Astrocyte (in vitro differentiated cells and primary cell): ENCODE data around the gene ITCH. TPM values are rescaled to one million over a fixed set of nuclear protein-coding genes. Genes with fewer than 3 reads are reported as not detected.
A peak's percentile ranks its signal among the peaks of the same experiment; 100 is the strongest.

ENCODE experiments used
- DNase-seq: peaks from one replicate; pipeline ENCODE4 v3.0.0-alpha.2; 2010; ENCODE audit warnings: low read depth
- FAIRE-seq: peaks from 2 replicates; lab custom pipeline; 2011; peaks lifted over from hg19 to GRCh38; lab: Jason Lieb, UNC
- H2AFZ ChIP-seq: 2 replicates; pipeline ENCODE4 v1.6.0; 2012; ENCODE audit warnings: low read depth, low read length, inconsistent platforms
- H3K27ac ChIP-seq: 2 replicates; pipeline ENCODE4 v1.5.1; 2011; ENCODE audit warnings: low read depth, low read length, inconsistent platforms
- H3K27me3 ChIP-seq: 2 replicates; pipeline ENCODE4 v1.6.0; 2011; ENCODE audit warnings: low read length, inconsistent platforms; ENCODE audit not compliant: insufficient read depth
- H3K36me3 ChIP-seq: 2 replicates; pipeline ENCODE4 v1.5.1; 2011; ENCODE audit warnings: low read length, inconsistent platforms; ENCODE audit not compliant: insufficient read depth
- H3K4me1 ChIP-seq: 2 replicates; pipeline ENCODE4 v1.5.1; 2011; ENCODE audit warnings: low read length, inconsistent platforms; ENCODE audit not compliant: insufficient read depth
- H3K4me2 ChIP-seq: 2 replicates; pipeline ENCODE4 v1.6.0; 2012; ENCODE audit warnings: low read length, inconsistent platforms
- H3K4me3 ChIP-seq: 2 replicates; pipeline ENCODE4 v1.5.1; 2011; ENCODE audit warnings: low read depth, mild to moderate bottlenecking, low read length, inconsistent platforms; ENCODE audit not compliant: insufficient read depth
- H3K79me2 ChIP-seq: 2 replicates; pipeline ENCODE4 v1.6.0; 2012; ENCODE audit warnings: mild to moderate bottlenecking, low read length, inconsistent platforms; ENCODE audit not compliant: insufficient read depth
- H3K9ac ChIP-seq: 2 replicates; pipeline ENCODE4 v1.6.0; 2012; ENCODE audit warnings: mild to moderate bottlenecking, low read length, inconsistent platforms
- H3K9me3 ChIP-seq: 2 replicates; pipeline ENCODE4 v1.5.1; 2012; ENCODE audit warnings: low read depth, mild to moderate bottlenecking, low read length, inconsistent platforms; ENCODE audit not compliant: insufficient read depth
- H4K20me1 ChIP-seq: 2 replicates; pipeline ENCODE4 v1.6.0; 2012; ENCODE audit warnings: low read length, inconsistent platforms; ENCODE audit not compliant: insufficient read depth
- H3K27ac Mint-ChIP-seq: one replicate; pipeline ENCODE4 v1.8.0; 2021; ENCODE audit warnings: mild to moderate bottlenecking, mixed read lengths; ENCODE audit not compliant: unreplicated experiment
- H3K27me3 Mint-ChIP-seq: one replicate; pipeline ENCODE4 v1.8.0; 2021; ENCODE audit warnings: low read depth, mixed read lengths; ENCODE audit not compliant: unreplicated experiment
- H3K36me3 Mint-ChIP-seq: one replicate; pipeline ENCODE4 v1.8.0; 2021; ENCODE audit warnings: low read depth, mixed read lengths; ENCODE audit not compliant: unreplicated experiment
- H3K4me1 Mint-ChIP-seq: one replicate; pipeline ENCODE4 v1.8.0; 2021; ENCODE audit warnings: low read depth, mixed read lengths; ENCODE audit not compliant: unreplicated experiment
- H3K4me3 Mint-ChIP-seq: one replicate; pipeline ENCODE4 v1.8.0; 2021; ENCODE audit warnings: mild to moderate bottlenecking, moderate library complexity, mixed read lengths; ENCODE audit not compliant: unreplicated experiment
- H3K9me3 Mint-ChIP-seq: one replicate; pipeline ENCODE4 v1.8.0; 2021; ENCODE audit warnings: mild to moderate bottlenecking, mixed read lengths; ENCODE audit not compliant: unreplicated experiment
- EZH2 ChIP-seq: IDR thresholded peaks from 2 replicates; pipeline ENCODE4 v1.6.1; 2012; ENCODE audit warnings: mild to moderate bottlenecking, low read length, inconsistent platforms; ENCODE audit not compliant: insufficient read depth
- total RNA-seq: library from RNA; stranded (reverse); gene quantifications from 2 replicates; pipeline ENCODE4 v1.2.1, GENCODE V29; 2021
- TF ChIP-seq, protein P1 (sequence below): IDR thresholded peaks from 2 replicates; pipeline ENCODE4 v1.5.1; 2011; ENCODE audit warnings: low read depth, mild to moderate bottlenecking, inconsistent platforms, low read length, moderate library complexity; ENCODE audit not compliant: insufficient read depth

ITCH gene
- total RNA-seq, 1 donor from 2014 or later, result 79.0 TPM

DNA sequence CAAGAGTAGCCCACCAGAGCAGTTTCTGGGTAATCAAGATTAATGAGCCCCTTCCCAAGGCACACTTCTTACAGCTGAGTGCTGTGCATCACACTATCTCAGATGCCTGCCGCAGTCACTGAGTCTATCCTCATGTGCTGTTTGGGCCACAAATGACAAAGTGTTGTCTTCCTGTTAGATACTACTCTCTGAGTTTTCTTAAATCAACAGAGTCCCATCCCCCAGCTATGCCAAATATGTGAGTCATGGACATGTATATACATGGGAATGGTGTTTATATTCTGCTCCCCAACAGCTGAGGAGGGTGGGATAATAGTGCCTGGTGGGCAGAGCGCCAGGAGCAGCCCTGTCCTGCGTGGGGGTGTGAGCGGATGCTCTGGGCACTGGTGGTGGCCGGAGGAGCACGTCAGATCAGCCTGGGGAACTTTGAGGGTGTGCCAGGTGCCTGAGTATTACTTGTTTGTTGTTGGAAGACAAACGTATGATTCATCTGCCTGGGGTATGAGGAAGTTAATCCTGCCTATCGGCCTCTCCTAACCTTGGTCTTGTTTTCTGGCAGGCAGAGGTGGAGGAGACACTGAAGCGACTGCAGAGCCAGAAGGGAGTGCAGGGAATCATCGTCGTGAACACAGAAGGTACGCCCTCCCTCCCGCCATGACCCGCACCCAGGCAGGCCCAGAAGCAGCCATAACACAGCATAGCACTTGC lies 162.8 kb downstream of the ITCH start:
- H3K4me1 Mint-ChIP-seq, result peaks cover 39% of the 10 kb centered on the region
- H3K4me3 Mint-ChIP-seq, result peak overlapping the region; percentile 63
- peaks cover 92% of the 10 kb centered on the region for H4K20me1 ChIP-seq
- peaks cover 38% of the 10 kb centered on the region for H3K4me1 ChIP-seq
- H3K9me3 Mint-ChIP-seq, result no peaks in the 10 kb centered on the region
- peak overlapping the region; percentile 64 for H3K27ac ChIP-seq
- H2AFZ ChIP-seq, result no peak overlapping the region
- peaks cover 13% of the 10 kb centered on the region for H3K36me3 Mint-ChIP-seq
- peak overlapping the region; percentile 69 for H3K4me2 ChIP-seq
- peaks cover 58% of the 10 kb centered on the region for H3K79me2 ChIP-seq
- no peaks in the 10 kb centered on the region for H3K9me3 ChIP-seq
- FAIRE-seq (peak; percentile 50), DNase-seq (peak; percentile 98)
- no peaks in the 10 kb centered on the region for H3K27me3 Mint-ChIP-seq
- no peaks in the 10 kb centered on the region for H3K27me3 ChIP-seq
- peak overlapping the region; percentile 50 for H3K9ac ChIP-seq
- peak overlapping the region; percentile 94 for H3K27ac Mint-ChIP-seq
- H3K36me3 ChIP-seq, result peaks cover 40% of the 10 kb centered on the region
- no peak for TF ChIP-seq EZH2
- TF ChIP-seq, protein P1, sequence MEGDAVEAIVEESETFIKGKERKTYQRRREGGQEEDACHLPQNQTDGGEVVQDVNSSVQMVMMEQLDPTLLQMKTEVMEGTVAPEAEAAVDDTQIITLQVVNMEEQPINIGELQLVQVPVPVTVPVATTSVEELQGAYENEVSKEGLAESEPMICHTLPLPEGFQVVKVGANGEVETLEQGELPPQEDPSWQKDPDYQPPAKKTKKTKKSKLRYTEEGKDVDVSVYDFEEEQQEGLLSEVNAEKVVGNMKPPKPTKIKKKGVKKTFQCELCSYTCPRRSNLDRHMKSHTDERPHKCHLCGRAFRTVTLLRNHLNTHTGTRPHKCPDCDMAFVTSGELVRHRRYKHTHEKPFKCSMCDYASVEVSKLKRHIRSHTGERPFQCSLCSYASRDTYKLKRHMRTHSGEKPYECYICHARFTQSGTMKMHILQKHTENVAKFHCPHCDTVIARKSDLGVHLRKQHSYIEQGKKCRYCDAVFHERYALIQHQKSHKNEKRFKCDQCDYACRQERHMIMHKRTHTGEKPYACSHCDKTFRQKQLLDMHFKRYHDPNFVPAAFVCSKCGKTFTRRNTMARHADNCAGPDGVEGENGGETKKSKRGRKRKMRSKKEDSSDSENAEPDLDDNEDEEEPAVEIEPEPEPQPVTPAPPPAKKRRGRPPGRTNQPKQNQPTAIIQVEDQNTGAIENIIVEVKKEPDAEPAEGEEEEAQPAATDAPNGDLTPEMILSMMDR, result no peak
- no peak overlapping the region for H3K4me3 ChIP-seq

DNA sequence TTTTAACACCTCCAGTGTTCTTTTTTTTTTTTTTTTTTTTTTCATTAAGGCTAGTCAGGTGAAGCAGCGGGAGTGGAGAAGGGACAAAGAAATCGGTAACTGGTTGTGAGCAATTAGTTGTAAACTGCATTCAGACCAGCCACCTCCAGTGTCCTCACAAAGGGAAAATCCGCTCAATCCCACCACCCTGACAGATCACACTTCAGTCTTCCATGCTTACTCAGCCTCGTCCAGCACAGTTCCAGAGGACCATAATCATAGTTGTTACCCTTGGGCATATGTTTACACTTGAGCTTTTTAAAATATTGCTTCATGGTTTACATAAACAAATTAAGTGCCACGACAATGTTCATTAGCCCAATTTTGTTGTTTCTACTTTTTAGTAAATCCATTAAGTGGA lies 163.4 kb downstream of the ITCH start:
- peak overlapping the region; percentile 69 for H3K4me2 ChIP-seq
- no peak overlapping the region for H3K4me3 ChIP-seq
- TF ChIP-seq, protein P1, result no peak
- no peak for TF ChIP-seq EZH2
- Mint-ChIP-seq H3K27ac (peak overlapping the region; percentile 28), H3K4me1 (peaks cover 39% of the 10 kb centered on the region), H3K9me3 (no peaks in the 10 kb centered on the region), H3K4me3 (no peak overlapping the region), H3K27me3 (no peaks in the 10 kb centered on the region), H3K36me3 (peaks cover 13% of the 10 kb centered on the region)
- H3K9me3 ChIP-seq, result no peaks in the 10 kb centered on the region
- H3K27me3 ChIP-seq, result no peaks in the 10 kb centered on the region
- DNase-seq (no peak), FAIRE-seq (no peak)
- no peak overlapping the region for H2AFZ ChIP-seq
- H3K27ac ChIP-seq, result peak overlapping the region; percentile 64
- peaks cover 92% of the 10 kb centered on the region for H4K20me1 ChIP-seq
- peaks cover 58% of the 10 kb centered on the region for H3K79me2 ChIP-seq
- peak overlapping the region; percentile 50 for H3K9ac ChIP-seq
- H3K4me1 ChIP-seq, result peaks cover 38% of the 10 kb centered on the region
- H3K36me3 ChIP-seq, result peaks cover 42% of the 10 kb centered on the region

DNA sequence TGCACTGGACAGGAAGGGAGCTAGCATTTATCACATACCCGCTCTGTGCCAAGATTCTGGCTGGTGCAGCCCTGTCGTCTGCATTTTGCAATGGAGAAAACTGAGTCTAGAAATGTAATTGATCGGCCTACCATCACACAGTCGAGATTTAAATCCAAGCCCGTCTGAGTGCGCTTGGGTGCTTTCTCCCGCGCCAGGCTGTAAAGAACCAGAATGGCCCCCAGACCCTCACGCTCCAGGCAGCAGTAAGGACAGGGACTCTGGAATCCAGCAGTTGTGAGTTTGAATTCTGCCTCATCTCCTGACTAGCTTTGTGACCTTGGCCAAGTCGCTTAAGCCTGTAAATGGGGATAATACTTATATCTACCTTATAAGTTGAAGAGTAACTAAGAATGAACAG lies 163.9 kb downstream of the ITCH start:
- H3K79me2 ChIP-seq, result peaks cover 58% of the 10 kb centered on the region
- H3K27me3 ChIP-seq, result no peaks in the 10 kb centered on the region
- peak overlapping the region; percentile 69 for H3K4me2 ChIP-seq
- peaks cover 12% of the 10 kb centered on the region for H3K36me3 Mint-ChIP-seq
- H3K4me3 ChIP-seq, result no peak overlapping the region
- no peaks in the 10 kb centered on the region for H3K27me3 Mint-ChIP-seq
- peak overlapping the region; percentile 64 for H3K27ac ChIP-seq
- H4K20me1 ChIP-seq, result peaks cover 92% of the 10 kb centered on the region
- no peak overlapping the region for H2AFZ ChIP-seq
- H3K4me1 Mint-ChIP-seq, result peaks cover 39% of the 10 kb centered on the region
- peaks cover 45% of the 10 kb centered on the region for H3K36me3 ChIP-seq
- peak overlapping the region; percentile 50 for H3K9ac ChIP-seq
- H3K4me3 Mint-ChIP-seq, result peak overlapping the region; percentile 1
- peaks cover 38% of the 10 kb centered on the region for H3K4me1 ChIP-seq
- no peaks in the 10 kb centered on the region for H3K9me3 Mint-ChIP-seq
- FAIRE-seq, result no peak
- no peak for DNase-seq
- no peak for TF ChIP-seq EZH2
- TF ChIP-seq, protein P1, result no peak
- no peaks in the 10 kb centered on the region for H3K9me3 ChIP-seq
- H3K27ac Mint-ChIP-seq, result peak overlapping the region; percentile 28
